HG03378 (cell line): ENCODE results near the gene GPSM3.

ENCODE experiments used
- ATAC-seq: cut with Tn5 transposase; IDR thresholded peaks from one replicate; pipeline ENCODE4 v1.9.1; 2021; ENCODE audit warnings: mild to moderate bottlenecking, moderate library complexity; ENCODE audit not compliant: unreplicated experiment

GPSM3 gene

DNA sequence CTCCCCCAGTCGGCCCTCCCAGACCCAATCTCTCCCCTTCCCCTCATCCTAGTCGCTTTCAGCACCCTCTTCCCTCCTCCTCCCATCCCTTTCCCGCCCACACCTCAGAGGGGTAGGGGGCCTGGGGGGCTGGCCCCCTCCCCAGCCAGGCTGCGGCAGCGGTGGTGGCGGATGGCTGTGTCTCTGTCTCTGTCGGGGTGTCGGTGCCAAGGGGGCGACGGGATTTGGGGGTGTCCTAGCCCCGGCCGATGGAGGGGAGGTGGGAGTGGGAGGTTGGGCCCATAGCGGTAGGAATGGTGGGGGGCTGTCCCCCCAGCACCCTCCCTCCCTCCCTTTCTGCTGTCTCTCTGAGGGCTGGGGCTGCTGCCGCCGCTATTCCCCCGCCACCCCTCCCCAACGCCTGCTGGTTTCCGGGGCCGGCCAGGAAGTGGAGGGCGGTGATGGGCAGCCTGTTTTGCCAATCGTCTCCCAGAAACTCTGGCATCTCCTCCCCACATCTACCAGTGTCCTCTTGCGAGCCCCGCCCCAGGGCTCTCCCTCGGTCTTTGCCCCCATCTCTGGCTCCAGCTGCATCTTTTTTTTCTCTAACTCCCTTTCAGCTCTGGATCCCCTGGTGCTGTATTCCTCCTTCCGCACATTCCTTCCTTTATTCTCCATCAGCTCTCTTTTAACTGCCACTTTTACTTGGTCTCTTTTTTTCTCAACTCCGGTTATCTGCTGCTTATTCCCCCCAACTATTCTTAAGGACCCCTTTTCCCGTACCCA is 16.6 kb downstream of the GPSM3 start, which contains the start of gene AGPAT1:
TSS of gene AGPAT1 (minus strand) at position 374 of the 765 bp plus-strand sequence. CDS start 4,588 bp downstream, outside the sequence.
- peak; percentile 29 for ATAC-seq

DNA sequence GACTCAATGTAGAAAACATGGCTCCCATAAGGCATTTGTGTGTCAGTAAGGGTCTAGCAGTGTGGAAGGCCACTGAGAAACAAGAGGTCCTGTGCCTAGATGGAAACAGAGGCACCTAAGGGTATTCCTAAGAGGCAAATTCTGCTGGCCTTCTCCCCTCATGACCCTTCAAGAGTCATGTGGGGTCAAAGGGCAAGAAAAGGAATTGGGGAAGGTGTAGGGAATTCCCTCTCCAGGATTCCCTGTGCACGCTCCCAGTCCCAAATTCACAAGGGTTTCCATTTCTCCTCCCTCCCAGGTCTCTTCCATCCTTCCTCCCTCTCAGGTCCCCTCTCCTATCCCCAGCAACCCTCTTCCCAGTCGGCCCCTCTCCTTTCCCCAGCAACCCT is 17.1 kb downstream of the GPSM3 start:
- ATAC-seq: no peak

DNA sequence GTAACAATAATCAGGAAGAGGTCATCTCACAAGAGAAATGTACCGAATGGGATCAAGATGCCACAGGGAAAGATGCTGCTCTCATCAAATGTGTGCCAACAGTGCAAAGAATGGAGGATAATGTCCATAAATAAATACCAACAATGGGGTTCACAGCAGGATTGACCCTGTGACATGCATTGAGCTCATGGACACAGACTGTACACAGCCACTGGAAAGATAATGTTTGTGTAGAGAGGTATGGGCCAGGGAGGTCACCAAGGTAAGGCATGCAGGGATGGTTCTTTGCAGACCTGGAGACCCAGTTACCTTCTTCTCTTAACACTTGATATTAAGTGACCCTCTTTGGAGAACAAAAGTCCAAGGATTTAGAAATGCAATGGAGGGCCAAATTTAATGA is 18.0 kb downstream of the GPSM3 start:
- no peak for ATAC-seq

DNA sequence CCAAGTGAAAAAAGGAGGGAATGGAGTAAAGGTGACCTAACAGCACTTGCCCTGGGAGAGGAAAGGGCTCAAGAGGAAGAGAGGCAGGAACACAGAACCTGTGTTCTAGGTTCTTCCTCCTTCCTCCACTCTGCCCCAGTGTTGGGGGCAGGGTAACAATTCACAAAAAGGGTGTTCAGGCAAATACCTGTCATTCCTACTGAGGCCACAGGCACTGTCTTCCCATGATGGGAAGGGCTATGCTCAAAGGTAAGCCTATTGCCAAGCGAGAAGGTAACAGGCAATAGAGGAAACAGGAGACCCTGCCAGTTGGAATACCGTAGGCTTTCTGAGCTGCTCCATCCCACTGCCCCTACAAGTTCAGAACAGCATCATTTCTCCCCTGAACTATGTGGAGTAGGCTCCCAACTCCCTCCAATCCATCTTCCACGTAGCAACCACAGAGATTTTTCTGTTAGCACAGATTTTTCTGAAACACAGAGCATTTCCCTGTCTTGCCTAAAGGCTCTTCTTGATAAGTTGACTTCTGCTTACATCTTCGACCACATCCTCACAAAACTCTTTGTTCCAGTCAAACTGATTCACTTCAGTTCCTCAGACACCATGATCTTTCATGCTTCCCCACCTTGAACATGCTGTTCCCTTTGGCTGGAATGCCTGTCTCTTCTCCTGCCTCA is 19.3 kb downstream of the GPSM3 start:
- no peak for ATAC-seq

DNA sequence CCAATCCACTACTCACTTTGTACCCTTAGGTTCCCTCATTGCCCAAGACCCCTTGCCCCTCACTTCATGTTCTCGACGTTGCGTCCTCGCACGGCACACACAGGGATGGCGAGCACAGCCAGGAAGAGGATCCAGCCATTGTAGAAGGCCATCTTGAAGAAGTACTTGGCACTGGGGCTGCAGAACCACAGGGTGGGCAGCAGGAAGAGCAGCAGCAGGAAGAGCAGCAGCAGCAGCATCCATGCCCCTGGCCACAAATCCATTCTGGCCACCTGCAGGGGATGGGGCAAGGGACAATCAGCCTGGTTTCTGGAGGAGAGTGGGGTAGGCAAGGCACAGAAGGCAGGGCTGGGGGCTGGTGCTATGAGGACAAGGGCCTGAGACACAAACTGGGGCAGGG is 21.2 kb downstream of the GPSM3 start:
- no peak for ATAC-seq

DNA sequence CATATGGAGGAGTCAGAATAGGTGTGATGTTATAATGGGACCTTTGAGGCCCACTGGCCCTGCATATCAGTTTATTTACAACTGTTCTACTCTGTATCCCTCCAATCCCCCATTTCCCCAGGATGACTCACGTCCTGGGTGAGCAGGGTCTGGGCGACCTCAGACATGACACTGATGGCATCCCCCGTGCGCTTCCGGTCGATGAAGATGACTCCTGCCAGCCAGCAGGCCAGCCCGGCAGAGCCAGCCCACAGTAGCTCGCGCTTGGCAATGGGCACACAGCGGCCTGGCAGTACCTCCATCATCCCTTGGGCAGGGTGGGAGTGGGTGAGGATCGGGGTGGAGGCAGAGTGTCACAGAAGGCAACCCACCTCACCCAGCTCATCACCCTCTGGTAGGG is 22.1 kb downstream of the GPSM3 start:
- no peak for ATAC-seq

DNA sequence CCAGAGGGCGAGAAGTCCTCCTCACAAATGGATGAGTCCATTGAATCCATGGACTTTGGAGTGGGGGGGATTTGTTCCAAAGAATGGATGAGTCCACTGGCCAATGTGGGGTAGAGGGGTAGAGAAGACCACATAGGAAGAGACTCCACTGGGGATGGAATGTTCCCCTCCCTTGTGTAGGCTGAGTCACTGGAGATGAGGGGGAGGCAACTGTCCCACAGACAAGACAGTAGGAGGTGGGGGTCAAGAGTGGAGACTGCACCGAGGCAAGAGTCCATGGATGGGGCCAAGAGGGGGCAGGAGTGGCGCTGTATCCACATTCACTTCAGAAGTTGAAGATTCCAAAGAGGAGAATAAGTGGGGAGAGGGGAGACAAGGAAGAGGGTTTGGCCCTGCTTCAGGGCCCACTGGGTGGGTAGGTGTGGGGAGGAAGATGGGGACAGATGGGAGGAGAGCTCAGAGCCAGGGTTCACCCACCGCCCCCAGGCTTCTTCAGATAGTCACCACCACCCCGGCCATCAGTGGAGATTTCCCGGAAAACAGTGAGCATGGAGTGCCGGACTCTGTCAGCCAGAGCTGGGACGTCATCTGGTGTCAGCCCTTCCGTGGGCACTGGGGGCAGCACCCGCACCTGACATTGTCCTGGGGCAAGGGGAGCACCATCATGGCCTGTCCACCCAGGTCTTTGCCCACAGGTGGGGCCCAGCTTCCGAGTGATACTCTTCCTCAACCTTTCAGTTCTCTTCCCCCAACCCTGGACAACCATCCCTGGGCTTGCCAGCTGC is 23.4 kb downstream of the GPSM3 start:
- ATAC-seq: no peak

DNA sequence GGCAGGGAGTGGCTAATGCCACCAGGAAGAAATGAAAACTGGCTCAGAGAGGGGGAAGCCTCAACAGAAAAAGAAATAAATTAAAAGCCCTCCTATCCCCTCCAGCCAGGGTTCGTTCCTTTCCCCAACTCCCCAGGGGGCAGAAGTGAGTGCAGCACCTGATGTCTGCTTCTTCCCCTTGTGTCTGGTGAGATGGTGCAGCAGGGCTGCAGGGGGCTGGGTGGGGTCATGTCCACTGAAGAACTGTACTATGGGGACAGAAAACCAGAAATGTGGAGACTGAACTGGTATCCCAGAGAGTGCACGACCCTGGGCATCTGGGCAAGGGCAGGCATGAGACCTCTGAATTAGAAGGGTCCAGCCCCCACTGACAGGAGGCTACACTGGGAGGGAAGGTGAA is 24.1 kb downstream of the GPSM3 start:
- ATAC-seq: no peak

DNA sequence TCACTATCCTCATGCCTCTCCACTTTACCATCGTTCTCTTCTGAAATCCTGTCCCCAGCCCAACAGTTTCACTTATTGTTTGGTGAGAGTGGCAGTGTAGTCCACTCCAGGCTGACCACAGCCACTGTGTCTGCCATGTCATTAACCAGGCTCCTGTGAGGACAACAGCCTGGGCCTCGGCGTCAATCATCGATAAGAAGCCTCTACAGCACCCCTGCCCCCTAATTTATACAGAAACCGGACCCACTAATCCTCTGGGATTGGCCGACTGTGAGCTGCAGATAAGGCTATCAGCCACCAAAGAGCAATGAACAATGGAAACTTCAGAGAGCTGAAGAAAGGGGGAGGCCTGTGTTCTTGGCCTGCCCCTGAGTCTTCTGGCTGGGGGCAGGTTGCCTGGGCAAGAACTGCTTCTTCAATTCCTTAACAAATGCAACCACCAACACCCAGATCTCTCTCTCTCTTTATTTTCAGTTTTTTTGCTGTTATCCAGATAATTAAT is 24.6 kb downstream of the GPSM3 start:
- ATAC-seq: no peak

DNA sequence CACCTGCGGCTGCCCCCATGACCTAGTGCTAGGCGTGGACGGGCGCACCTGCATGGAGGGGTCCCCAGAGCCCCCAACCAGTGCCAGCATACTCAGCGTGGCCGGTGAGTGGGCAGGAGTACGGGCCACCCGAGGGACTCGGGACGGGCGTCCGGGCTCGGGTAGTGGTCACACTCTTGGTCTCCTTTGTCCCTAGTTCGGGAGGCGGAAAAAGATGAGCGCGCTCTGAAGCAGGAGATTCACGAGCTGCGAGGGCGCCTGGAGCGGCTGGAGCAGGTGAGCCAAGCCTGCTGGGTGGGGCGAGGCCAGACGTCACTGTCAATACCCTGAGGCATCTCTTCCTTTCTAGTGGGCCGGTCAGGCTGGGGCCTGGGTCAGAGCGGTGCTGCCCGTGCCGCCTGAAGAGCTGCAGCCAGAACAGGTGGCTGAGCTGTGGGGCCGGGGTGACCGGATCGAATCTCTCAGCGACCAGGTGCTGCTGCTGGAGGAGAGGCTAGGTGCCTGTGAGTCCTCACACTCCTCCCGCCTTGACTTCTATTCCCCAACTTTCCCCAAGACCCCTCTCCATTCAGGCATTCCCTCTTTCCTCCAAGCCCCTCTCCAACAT is 25.2 kb downstream of the GPSM3 start:
- ATAC-seq: no peak

DNA sequence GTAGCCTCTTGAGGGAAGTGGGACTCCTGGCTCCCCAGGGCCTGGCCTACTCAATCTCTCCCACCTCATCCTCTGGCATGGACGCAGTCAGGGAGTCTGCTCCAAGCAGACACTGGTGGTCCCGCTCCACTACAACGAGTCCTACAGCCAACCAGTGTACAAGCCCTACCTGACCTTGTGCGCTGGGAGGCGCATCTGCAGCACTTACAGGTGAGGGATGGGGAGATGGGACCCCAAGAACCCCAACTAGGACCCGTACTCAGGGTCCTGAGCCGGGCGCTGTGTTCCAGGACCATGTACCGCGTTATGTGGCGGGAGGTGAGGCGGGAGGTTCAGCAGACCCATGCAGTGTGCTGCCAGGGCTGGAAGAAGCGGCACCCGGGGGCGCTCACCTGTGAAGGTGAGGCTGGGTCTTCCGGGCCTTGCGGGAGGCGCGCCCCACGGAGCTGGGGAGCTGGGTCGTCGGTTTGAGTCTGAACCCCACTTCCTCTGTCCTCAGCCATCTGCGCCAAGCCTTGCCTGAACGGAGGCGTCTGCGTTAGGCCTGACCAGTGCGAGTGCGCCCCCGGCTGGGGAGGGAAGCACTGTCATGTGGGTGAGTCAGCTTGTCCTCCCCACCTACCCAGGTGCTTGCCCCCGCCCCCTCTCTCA is 25.9 kb downstream of the GPSM3 start:
- no peak for ATAC-seq

DNA sequence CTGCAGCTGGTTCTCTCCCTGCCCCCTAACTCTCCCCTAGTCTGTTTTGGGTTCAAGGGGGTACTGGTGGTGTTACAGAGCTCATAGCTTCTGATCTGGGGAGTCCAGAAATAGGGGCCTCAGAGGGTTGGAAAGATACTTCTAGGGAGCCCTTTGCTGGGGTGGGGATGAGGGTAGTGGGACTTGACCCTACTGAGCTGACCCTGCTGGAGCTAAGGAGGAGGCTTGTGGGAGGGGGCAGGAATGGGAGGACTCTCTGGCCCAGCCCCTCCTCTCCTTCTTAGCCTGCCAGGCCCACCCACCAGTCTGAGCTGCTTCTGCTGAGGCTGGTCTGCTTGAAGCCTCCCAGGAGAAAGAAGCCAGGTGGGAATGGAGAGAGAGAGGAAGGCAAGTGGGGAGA is 28.1 kb downstream of the GPSM3 start, which contains the start of gene EGFL8:
TSS of gene EGFL8 (plus strand) at position 301 of the 400 bp plus-strand sequence. CDS start 1,571 bp downstream, outside the sequence.
- ATAC-seq: no peak

DNA sequence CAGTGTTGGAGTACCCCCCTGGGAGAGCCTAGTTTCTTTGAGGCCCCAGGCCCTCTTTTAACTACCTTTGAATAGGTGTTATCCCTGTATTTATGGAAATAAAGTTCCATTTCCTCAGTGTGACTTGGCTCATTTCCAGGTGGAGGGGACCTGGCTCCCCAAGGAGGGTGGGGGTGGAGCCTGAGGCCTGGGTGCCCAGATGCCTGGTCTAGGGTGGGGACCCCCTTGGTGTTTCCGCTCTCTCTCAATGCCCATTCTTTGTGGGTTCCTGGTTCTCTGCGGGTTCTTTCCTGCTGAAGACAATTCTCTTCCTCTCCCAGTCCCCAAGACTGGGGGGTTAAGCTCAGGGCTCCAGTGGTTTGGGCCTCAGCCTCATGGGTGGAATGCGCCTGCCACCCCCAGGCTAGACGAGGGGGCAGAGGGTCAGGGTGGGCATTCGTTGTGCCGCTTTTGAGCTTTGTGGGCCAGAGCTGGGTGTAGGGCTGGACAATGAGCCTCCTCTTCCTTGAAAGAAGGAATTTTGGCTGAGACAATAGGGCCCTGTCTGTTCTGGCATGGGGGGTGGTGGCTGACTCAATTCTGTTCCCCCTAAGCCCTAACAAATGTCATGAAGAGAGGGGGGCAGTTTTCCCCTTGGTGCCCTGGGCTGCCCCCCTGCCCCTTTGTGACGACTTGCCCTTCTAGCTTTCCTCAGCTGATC is 28.7 kb downstream of the GPSM3 start:
- ATAC-seq: no peak

DNA sequence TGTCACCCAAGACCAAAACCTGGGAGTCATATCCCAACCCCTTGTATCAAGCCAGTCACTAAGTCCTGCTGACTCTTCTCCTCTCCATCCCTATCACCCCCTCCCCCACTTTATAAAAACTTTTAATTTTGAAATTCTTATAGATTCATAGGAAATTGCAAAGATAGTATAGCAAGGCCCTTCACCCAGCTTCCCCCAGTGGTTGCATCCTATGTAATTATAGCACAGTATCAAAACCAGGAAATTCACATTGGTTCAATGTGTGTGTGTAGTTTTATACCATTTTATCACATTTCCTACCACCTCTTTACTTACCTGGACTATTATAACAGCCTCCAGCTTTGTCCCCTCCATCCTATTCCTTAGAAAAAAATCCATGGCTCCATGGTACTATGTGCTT is 34.4 kb downstream of the GPSM3 start:
- ATAC-seq: no peak

DNA sequence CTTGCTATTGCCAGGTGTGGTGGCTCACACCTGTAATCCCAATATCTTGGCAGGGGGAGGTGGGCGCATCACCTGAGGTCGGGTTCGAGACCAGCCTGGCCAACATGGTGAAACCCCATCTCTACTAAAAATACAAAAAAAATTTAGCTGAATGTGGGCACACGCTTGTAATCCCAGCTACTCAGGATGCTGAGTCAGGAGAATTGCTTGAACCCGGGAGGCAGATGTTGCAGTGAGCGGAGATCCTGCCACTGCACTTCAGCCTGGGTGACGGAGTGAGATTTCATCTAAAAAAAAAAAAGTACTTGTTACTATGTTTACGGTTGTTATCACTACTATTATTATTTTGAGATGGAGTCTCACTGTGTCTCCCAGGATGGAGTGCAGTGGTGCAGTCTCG is 35.6 kb downstream of the GPSM3 start:
- no peak for ATAC-seq

DNA sequence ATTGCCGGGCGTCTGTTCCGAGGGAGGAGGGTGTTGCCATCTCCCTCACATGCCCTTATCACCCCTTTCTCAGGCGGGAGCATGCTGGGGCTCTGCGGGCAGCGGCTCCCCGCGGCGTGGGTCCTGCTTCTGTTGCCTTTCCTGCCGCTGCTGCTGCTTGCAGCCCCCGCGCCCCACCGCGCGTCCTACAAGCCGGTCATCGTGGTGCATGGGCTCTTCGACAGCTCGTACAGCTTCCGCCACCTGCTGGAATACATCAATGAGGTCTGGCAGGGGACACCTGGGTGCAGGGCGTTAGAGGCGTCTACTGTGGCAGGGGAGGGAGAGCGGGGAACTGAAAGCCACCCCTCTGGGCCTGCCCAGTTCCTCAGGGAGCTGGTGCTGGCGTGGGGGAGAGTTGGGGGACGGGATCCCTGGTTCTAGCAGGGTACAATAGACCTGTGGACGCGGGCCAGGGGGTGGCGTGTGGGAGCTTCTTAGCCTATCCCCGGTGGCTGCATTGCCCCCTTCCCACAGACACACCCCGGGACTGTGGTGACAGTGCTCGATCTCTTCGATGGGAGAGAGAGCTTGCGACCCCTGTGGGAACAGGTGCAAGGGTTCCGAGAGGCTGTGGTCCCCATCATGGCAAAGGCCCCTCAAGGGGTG is 37.8 kb downstream of the GPSM3 start:
- ATAC-seq: no peak

DNA sequence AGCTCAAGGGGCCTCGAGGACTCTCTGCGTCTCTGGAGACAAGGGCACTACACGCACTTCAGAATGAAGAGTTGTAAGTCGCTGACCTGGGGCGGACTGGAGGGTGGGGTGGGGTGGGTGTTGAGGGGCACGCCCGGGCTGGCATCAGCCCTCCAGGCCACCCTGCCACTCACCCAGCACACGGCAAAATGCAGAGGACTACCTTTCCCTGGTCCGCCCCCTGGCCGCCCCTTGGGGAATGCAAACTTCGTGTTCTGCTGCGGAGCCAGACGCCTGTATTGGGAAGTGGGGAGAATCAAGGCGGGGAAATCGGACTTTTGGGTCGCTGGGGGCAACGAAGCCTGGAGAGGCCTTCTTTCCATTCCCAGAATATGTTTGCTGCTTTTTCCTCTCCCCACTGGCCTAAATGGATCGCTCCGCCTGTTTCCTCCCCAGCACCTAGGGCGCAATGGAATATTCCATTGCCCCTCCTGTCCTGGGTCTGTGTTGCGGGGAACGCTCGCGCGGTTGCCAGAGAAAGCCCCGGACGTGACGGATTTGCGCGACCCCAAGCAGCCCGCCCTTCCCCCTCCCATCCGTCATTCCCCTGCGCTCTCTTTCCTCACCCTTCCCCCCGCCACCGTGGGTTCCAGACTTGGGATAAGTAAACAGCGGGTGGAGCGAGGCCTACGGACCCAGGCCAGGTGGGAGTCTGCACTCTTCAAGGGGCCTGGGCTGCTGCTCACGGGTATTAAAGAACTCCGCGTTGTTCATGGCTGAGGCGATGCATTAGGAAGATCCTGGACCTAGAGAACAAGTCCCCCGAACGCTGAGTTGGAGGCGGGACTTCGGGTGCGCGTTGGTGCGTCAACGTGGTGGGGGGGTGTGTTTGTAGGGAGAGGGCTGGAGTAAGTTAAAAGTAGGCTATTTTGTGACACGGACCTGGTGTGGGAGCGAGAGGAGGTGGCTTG is 38.6 kb downstream of the GPSM3 start, which contains the start of gene PPT2:
TSS of gene PPT2 (plus strand) at position 578 of the 950 bp plus-strand sequence. CDS start 454 bp downstream, outside the sequence.
- no peak for ATAC-seq
